ENCODE measurements around the gene ATP8B4.

ATP8B4 gene

DNA sequence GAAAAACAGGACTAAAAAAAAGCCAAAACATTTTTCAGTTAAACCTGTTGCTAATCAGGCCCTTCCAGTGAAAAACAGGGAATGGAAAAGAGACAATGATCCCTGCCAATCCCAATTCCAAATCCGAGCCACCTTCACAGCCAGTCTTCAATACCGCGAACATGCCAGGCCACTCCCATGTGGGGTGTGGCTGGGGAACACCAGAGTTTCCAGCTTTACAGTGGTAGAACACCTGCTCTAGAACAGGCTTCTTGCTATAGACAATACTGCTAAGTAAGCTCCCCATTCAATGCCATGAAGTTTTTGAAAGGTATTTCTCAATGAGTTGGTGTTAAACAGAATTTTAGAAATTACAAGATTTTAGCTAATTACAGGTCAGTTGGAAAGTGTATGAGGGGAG lies 228.3 kb downstream of the ATP8B4 start:
- DNase-seq (ENCODE audit: low read depth) = no peak

DNA sequence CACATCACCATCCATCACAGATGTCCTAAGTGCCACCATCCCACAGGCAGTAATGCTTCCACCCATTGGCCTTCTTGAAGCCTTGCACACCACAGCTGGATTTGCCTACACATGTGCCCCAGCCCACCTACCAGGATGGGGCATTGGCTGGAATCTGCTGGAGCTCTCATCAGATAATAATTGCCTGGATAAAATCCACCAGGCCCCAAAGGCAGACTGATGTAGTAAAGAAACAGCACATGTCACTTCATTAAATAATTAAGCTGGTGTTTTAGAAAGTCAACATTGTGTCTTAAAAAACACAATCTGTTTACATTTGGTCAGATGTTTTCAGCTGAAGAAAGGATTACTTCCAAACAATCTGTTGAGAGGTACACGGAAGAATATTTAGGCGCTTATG lies 229.5 kb downstream of the ATP8B4 start:
- DNase-seq (ENCODE audit: low read depth) = no peak

DNA sequence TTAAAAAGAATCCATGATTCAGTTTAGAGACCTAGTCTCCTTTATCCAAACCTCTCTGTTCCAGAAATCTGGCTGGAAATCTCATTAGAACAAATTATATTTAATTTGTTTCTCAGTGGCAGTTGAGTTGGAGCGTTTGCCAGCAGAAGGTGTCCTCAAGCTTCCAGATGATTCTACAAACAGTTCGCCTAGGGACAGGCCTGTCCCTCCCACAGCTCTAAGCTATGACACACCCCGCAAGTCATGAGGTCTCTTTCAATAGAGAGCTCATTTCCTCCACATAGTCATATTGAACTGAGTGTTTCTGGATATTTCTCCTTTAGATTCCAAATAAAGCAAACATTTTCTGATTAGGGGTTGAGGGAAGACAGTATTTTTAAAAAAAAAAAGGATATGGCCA lies 230.3 kb downstream of the ATP8B4 start:
- no peak for DNase-seq (ENCODE audit: low read depth)

DNA sequence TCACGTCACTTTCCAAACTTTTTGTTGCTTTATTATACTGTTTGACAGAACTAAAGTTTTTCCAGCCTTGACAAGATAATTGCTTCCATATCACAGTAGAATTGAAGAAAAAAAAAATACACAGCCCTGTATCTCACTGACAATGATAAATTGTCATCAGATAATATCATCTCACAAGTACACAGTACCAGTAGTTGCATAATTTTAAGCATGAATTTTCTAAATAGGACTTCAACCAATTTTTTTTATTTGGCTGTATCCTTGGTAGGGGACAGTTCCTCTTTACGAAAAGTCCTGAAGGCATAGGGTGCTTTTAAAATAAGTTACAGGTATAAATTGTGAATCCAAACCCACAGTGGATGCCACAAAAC lies 230.7 kb downstream of the ATP8B4 start:
- DNase-seq (ENCODE audit: low read depth) = no peak

DNA sequence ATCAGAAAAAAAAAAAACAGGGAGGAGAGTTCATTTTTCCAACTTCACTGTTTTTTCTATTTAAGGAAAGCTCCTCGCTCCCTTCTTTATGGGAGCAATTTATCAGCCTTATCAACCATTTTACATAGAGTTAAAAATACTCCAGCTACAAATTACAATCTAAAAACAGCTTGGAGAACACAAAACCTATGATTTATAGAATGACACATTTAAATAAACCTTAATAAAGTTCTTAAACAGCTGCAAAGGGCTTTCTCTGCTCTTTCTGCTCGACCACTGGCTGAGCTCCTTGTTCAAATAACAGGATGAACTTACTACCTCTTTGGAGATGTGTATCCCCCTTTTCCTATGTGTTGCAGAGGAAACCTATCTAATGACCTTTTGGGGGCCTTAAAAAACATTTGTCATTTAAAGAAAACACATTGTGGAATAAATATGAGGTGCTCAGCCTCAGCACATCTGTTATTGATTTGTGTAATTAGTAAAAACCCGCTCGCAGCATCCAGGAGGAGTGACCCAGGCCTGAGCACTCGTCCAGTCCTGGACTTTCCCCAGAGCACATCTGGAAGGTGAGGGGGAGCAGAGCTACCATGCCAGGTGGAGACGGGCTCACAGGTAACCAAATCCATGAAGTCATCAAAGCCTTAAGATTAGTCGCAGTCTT lies 231.2 kb downstream of the ATP8B4 start:
- DNase-seq (ENCODE audit: low read depth) = no peak

DNA sequence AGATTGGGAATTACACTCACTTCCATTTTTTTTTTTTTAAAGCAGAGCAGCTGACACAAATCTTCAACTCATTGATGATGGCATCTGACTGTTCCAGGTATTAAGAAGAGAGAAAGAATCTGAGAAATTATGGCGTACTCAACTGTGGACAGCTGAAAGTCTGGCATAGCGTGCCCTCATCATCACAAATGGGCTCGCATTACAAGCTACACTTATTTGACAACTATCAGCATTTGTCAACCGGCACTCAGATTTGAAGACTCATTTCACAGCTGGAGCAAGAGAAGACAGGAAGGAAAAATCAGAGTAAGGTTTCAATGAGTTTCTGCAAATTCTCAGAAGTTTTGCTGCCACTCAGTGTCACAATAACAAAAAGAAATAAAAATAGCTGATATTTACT lies 235.9 kb downstream of the ATP8B4 start:
- no peak for DNase-seq (ENCODE audit: low read depth)

DNA sequence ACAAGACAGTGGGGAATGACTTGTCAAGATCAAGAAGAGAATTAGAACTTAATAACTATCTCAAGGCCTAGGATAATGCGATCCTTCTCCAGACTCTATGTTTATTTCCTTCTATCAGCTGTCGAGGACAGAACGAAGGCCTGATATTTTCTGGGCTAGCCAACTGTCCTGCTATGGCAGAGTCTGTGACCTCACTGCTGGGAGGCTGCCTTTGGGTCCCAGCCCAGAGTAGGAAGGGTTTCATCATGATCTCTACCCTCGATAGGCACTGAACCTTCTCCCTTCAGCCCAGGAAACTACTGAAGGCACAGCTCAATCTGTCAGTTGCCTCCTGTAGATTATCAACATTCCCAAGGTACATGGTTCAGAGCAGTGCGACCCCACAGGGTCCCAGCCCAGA lies 237.2 kb downstream of the ATP8B4 start:
- DNase-seq (ENCODE audit: low read depth) = no peak

DNA sequence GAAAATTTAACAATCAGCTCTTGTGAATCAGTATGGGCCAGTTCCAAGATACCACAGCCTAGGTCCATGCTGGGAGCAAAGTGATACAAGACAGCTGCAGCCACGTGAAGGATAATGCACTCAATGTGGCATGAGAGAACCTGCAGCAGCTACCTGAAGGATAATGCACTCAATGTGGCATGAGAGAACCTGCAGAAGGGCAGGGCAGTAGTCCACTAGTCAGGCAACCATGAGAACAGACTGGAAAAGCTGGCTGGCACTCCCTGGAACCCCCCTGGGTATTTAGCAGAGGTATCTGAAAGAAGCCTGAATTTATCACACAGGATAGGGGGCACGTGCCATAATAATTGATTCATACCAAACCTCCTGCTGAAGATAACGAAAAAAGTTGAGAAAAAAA lies 237.6 kb downstream of the ATP8B4 start:
- no peak for DNase-seq (ENCODE audit: low read depth)

DNA sequence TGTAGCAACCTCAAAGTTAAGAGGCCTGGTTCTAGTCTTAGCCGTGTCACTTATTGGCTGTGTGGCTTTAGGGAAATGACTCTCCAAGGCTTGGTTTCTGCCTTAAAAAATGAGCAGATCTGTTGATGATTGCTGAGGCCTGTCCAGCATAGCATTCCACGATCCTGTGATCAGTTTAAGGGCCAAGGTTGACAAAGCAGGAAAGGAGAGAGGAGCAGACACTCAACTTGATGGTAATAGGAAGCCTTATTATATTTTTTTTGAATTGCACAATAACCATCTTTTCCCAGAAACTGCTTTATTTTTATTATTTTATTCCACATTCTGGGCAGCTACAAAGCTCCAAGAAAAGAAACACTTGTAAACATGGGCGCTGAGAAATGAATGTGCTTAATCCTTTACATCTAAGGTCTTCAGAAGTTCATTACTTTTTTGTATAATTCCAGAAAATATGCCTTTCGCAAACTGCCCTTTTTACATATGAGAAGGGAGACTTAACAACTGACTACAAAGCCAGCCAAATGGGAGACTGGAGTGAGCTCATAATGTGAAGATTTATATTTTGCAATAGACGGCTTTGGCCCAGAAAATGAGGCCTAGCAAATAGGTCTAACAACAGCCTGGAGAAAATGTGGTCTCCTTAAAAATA lies 241.0 kb downstream of the ATP8B4 start:
- peak; percentile 89 for DNase-seq (ENCODE audit: low read depth)

DNA sequence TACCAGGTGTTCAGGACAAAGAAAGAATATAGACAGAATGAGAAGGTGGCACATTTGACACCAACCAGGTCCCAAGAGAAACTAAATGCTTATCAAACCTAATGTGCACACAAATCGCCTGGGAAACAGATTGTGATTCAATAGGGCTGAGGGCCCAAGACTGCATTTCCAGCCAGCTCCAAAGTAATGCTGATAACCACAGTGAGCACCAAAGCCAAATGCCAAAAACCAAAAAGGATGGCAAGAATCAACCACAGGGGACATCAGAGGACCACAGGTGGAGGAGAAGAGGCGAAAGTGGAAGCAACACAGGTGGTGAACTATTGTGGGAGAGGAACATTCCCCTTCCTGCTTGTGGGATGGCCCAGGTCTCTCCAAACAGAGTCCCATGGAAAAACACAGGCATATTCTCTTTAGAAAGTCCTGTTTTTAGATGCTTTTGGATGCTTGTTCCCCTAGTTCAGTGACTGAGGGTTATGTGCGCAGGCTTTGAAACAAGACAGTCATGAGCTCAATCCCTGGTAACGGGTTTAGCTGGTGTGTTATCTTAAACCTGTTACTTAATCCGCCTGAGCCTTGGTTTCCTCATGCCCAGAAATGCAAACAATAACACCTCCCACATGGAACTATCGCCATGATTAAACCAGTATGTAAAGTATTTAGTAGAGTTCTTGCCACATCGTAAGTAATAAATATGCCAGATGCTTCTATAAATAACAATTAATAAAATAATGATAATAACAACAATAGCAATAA lies 241.7 kb downstream of the ATP8B4 start:
- DNase-seq (ENCODE audit: low read depth) = peak; percentile 77

DNA sequence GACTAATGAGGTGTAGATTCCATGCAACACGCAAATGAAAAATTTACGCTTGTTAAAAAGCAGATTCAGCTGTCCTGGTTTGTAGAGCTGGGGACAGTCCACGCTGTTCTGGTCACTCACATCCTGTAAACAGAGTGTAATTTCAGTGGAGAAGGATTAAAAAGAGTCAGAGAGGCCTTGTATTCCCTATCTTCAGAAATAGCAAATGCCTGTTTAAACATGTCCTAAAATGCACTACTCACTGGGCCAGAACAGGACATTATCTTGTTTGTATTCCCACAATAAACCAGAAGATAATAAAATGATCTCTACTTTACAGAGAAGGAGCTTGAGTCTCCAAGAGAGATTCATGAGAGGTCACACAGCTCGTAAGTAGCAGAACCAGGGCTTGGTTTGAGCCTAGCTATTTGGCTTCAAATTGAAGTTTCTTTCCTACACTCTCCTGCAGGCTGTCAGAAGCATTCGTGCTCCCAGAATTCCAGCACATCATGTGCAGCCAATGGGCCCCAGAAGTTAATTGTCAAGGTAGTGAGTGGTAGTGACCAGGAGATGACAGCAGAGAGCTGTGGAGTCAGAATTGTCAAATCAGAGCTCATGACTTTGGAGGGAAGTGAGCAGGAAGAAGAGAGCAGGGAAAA lies 242.5 kb downstream of the ATP8B4 start:
- no peak for DNase-seq (ENCODE audit: low read depth)

DNA sequence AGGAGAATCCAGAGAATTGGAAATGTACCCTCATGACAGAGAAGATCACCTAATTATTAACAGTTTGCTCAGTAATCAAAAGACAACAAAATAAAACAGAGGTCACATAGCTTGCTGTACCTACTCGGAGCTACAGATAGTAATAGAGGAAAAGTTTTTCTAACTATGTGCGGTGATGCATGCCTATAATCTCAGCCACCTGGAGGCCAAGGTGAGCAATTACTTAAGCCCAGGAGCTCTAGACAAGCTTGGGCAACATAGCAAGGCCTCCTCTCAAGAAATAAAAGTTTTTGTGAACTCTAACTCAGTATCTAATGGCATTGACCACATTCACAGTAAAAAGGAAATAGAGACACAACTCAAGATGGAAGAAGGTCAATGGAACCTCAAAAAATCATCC lies 243.6 kb downstream of the ATP8B4 start:
- DNase-seq (ENCODE audit: low read depth) = no peak

DNA sequence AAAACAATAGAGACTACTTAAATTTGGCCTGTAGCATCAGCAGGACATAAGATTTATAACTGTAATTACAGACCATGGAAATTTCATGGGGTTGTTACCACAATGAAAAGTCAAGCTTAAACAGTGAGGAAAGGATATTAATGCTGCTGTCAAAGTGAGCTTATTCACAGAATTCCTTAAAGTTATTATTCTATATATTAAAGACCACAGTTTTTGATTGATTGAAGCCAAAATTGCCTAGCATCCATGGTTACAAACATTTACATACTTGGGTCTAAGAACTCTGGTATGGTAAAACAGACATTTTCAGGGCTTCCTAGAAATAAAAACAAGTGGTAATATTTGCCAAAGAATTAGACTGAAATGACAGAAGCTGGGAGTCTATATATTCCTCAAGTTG lies 248.6 kb downstream of the ATP8B4 start:
- DNase-seq (ENCODE audit: low read depth) = no peak

DNA sequence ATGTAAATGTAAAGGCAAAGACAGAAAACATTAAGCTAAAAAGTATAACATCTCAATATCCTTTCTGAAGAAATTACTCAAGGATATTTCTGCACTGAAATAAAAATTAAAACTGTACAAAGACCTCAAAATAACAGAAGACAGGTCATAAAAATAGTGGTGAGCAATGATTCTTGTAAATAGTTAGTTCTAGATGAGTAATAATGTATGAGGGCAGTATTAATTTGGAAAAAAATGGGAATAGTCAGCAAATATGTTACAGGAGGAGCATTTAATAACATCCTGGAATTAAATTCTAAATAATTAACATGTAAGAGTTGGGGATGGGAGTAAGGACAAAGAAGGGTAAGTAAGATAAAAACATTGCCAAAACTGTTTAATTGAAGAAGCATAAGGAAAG lies 250.7 kb downstream of the ATP8B4 start:
- no peak for DNase-seq (ENCODE audit: low read depth)

DNA sequence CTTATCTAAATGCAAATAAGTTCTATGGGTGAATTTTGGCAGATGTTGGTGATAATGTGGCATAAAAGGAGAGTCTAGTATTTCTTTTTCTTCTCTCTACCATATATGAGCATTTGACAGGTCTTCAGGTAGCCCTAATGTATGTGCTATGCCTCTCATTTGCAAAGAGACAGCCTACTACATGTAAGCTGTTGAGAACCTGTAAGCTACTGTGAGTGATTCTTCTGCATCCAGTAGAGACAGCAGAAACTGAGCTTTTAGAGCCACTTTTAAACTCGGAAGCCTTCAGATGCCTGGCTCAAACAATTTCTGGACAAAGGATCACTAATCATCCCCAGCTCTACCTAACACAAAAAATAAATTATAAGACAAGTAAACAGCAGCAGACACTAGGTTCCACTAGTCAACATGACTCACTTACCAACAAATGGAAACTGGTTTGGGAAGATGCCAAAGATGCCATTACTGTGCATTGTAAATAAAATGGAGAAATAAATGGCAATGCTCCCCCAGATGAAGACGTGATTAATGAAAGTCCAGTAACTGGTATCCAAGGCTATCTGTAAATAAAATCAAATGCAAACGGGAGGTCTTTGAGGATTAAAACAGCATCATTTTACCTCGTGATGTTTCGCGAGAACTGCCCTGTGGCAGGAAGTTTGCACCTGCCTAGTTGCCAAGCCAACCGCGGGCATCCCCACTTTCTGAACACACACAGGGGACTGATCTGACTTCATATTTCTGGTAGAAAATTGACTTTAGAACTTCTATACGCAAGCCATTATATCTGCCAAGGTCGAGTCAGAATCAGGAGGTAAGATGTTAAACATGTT lies 252.9 kb downstream of the ATP8B4 start:
- no peak for DNase-seq (ENCODE audit: low read depth)

DNA sequence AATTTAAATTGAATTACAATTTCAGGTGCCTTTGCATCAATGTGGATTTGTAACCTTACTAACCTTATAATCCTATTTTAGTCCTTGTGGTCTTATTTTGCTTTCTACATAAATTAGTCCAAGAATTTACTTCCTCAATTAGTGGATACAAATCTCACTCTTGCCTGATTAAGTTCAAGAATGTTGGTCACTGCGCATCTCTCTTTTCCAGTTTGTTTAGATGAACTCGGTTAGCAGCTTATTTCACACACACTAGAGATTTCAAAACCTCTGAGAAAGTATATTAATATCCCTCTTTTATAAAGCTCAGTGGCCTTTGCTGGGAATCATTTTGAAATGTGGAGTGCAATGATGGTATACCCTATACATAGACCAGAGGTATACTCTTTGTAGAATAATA lies 254.8 kb downstream of the ATP8B4 start:
- DNase-seq (ENCODE audit: low read depth) = no peak

DNA sequence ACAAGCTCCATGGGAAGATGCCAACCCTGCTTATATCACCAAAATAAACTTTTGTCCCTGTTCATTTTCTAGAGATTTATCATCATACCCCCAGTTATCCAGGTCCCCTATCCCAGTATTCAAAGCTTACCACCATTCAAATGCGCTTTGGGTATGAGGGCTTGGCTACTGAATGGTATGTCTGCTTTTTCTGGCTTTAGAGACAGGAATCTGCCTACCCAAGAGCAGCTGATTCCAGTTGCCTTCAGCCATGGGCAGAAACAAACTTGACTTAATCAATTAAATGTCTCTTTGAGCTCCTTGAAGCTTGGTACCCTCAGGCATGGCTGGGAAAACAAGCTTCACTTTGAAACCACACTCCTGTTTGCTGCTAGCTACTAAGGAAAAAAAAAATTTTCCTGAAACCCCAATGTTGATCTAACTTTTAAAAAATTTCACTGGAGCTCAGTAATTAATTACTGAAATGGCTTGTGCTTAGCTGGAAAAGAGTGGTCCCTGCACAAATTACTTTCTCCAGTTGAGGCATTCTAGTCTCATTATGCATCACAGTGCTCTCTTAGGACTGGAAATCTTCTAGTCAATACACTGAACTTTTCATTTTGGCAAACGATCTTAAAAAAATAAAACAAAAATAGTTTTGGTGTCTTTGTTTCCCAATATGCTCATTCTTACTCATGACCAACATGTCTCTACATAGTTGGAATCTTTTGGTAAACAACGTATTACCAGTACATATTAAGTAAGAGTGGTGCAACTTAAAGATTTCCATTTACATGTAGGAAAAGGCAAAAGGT lies 255.4 kb downstream of the ATP8B4 start:
- DNase-seq (ENCODE audit: low read depth) = peak; percentile 85

DNA sequence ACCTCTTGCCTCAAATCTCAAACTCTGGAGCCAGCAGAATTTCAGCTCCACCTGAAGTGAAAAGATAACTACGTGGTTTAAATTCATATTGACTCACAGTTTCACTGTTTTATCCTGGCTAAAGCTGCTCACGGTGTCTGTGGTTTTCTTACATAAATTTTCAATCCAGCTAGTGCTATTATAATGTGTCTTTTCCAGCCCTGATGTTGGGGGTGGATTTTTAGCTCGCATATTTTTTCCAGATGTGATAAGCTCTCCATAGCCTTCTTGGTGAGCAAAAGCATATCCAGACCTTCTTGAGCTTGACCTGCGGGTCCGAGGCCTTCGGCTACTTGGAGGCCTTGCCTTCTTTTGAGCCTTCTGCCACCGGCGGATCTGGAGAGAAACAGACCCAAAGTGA lies 258.9 kb downstream of the ATP8B4 start:
- peak; percentile 41 for DNase-seq (ENCODE audit: low read depth)

DNA sequence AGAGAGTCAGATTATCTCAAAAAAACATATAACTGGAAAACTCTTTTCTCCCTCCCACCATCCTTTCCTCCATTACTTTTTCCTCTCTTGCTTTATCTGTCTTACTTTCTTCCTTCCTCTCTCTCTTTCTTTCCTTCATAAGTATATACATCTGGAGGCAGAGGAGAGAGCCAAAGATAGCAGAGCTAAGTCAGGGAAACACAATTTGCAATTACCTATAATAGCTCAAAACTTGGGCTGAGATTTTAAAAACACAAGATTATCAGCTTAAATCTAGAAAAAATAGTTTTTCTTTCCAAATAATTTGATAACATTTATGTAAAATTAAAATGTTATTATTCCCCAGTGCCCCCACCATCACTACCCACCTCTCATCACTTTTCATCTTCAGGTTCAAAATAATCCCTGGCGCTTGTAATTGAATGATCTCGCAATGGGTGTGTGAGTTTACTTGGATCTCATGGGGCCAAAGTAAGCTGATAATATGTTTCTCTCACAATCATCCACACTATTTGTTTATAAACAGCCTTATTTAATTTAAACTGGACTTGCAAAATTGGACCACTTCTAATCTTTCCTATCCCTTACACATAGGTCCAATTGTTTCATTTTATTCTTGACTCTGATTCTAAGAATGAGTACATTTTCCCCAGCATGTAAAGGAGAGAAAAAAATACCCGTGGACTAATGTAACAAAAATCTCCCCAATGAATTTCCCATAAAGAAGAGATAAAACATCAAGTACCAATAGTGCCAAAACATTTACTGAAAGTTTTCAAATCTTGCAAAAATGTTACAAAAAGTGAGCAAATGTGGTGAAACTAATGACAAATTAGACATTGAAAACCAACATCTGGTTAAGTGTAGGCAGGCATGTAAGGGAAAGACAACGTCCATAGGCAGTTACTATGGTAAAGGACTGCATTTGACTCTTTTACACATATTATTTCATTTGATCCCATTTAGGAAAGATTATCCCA lies 261.2 kb downstream of the ATP8B4 start:
- DNase-seq (ENCODE audit: low read depth) = no peak

Measured in fibroblast of the conjunctiva (primary cell).